ENCODE data around the gene UTP3.
"Not testable (repeated sequence)": the region's sequence is repeated elsewhere in the genome, so short reads cannot be mapped to it uniquely, and the experiment has no call there.

DNA sequence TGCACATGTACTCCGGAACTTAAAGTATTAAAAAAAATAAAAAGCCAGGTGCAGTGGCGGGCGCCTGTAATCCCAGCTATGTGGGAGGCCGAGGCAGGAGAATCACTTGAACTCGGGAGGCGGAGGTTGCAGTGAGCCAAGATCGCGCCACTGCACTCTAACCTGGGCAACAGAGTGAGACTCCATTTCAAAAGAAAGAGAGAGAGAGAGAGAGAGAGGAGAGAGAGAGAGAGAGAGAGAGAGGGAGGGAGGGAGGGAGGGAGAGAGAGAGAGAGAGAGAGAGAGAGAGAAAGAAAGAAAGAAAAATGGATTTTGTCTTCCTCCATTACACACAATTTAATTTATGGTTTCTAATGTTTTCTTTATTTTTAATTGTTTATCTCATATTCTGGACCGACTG is 44.5 kb downstream of the UTP3 start:
- not testable (repeated sequence) for TF ChIP-seq POLR2A (IDR thresholded peaks at IDR 0.05)
- TF ChIP-seq, protein P1, sequence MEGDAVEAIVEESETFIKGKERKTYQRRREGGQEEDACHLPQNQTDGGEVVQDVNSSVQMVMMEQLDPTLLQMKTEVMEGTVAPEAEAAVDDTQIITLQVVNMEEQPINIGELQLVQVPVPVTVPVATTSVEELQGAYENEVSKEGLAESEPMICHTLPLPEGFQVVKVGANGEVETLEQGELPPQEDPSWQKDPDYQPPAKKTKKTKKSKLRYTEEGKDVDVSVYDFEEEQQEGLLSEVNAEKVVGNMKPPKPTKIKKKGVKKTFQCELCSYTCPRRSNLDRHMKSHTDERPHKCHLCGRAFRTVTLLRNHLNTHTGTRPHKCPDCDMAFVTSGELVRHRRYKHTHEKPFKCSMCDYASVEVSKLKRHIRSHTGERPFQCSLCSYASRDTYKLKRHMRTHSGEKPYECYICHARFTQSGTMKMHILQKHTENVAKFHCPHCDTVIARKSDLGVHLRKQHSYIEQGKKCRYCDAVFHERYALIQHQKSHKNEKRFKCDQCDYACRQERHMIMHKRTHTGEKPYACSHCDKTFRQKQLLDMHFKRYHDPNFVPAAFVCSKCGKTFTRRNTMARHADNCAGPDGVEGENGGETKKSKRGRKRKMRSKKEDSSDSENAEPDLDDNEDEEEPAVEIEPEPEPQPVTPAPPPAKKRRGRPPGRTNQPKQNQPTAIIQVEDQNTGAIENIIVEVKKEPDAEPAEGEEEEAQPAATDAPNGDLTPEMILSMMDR (IDR thresholded peaks at IDR 0.05), result not testable (repeated sequence)

All from adrenal gland (tissue), 5 donors.